WERI-Rb-1 (cell line): ENCODE measurements around the gene REEP3.

ENCODE experiments used
- DNase-seq: peaks from one replicate; pipeline ENCODE4 v3.0.0-alpha.2; 2020
- H3K27ac ChIP-seq: fragments of 250-450 bp; sonication (Bioruptor Pico); 2 replicates; pipeline ENCODE4 v1.5.1; 2020; ENCODE audit warnings: mild to moderate bottlenecking, moderate library complexity
- H3K27me3 ChIP-seq: fragments of 250-450 bp; sonication (Bioruptor Pico); 2 replicates; pipeline ENCODE4 v1.5.1; 2021; ENCODE audit warnings: mild to moderate bottlenecking, low read depth, moderate library complexity; ENCODE audit not compliant: insufficient read depth, severe bottlenecking
- H3K36me3 ChIP-seq: fragments of 250-450 bp; sonication (Bioruptor Pico); 2 replicates; pipeline ENCODE4 v1.5.1; 2020; ENCODE audit warnings: mild to moderate bottlenecking, moderate library complexity
- H3K4me3 ChIP-seq: 2 replicates; pipeline ENCODE4 v1.5.1; 2011; ENCODE audit warnings: low read depth, mild to moderate bottlenecking, control low read depth, low read length
- H3K9me3 ChIP-seq: fragments of 250-450 bp; sonication (Bioruptor Pico); 2 replicates; pipeline ENCODE4 v1.5.1; 2021; ENCODE audit warnings: mild to moderate bottlenecking, moderate library complexity; ENCODE audit not compliant: severe bottlenecking
- CTCF ChIP-seq: IDR thresholded peaks from 2 replicates; pipeline ENCODE4 v1.5.1; 2011; ENCODE audit warnings: low read depth, mild to moderate bottlenecking, control low read depth, inconsistent platforms, low read length

Gene REEP3

GRCh38 chr10:63608511-63608910 lies 87.3 kb downstream of the REEP3 start:
- no peaks in the 10 kb centered on the region; the same call in none of the 2 replicates for H3K36me3 ChIP-seq
- TF ChIP-seq CTCF, result no peak
- H3K27me3 ChIP-seq, result no peaks in the 10 kb centered on the region
- H3K9me3 ChIP-seq, result no peaks in the 10 kb centered on the region
- DNase-seq, result no peak
- no peak overlapping the region for H3K4me3 ChIP-seq
- no peak overlapping the region for H3K27ac ChIP-seq

GRCh38 chr10:63611078-63611477 lies 89.9 kb downstream of the REEP3 start:
- no peak for TF ChIP-seq CTCF
- H3K27ac ChIP-seq, result no peak overlapping the region
- no peak overlapping the region for H3K4me3 ChIP-seq
- peaks cover 4% of the 10 kb centered on the region for H3K36me3 ChIP-seq
- H3K9me3 ChIP-seq, result no peaks in the 10 kb centered on the region
- DNase-seq, result no peak
- no peaks in the 10 kb centered on the region for H3K27me3 ChIP-seq

- Histone ChIP-seq H3K4me3 (no peak overlapping the region), H3K27me3 (no peaks in the 10 kb centered on the region), H3K27ac (no peak overlapping the region), H3K9me3 (no peaks in the 10 kb centered on the region), H3K36me3 (peaks cover 4% of the 10 kb centered on the region)
- TF ChIP-seq CTCF, result no peak
- no peak for DNase-seq
These were observed 93.2 kb downstream of the REEP3 start for GRCh38 chr10:63614371-63614891.

DNA sequence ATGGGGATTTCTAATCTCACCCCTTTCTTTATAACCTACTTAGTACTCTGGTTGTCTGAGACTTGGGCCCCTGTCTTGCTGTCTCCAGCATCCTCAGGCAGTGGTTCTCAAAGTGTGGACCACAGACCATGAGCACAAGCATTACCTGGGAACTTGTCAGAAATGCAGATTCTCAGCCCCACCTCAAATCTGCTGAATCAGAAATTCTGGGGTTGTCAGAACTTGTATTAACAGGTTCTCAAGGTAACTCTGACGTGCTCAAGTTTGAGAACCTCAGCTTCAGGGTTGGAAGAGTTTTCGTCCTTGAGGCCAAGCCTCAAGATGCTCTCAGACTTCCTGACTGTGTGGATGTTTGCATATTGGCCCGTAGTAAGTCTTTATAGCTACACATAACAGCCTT lies 97.4 kb downstream of the REEP3 start:
- H3K4me3 ChIP-seq, result no peak overlapping the region
- H3K27ac ChIP-seq, result no peak overlapping the region
- no peaks in the 10 kb centered on the region for H3K9me3 ChIP-seq
- DNase-seq, result no peak
- no peak for TF ChIP-seq CTCF
- H3K27me3 ChIP-seq, result no peaks in the 10 kb centered on the region
- peaks cover 4% of the 10 kb centered on the region for H3K36me3 ChIP-seq

DNA sequence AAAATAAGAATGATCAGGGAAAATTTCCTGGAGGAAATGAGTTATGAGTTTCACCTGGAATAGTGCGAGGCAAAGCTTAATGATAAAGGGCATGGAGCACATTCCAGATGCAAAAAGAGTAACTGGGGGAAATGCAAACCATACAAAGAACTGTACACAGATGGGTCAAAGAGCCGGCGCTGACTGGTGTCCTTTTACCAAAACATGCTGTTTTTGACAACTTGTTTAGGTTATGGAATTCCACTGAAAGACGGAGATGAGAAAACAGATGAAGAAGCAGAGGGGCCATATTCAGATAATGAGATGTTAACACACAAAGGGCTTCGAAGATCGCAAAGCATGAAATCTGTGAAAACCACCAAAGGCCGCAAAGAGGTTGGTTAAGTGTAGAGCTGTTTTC lies 98.2 kb downstream of the REEP3 start:
- no peak overlapping the region for H3K27ac ChIP-seq
- H3K9me3 ChIP-seq, result no peaks in the 10 kb centered on the region
- DNase-seq, result no peak
- H3K4me3 ChIP-seq, result no peak overlapping the region
- H3K27me3 ChIP-seq, result no peaks in the 10 kb centered on the region
- TF ChIP-seq CTCF, result no peak
- peaks cover 3% of the 10 kb centered on the region for H3K36me3 ChIP-seq

DNA sequence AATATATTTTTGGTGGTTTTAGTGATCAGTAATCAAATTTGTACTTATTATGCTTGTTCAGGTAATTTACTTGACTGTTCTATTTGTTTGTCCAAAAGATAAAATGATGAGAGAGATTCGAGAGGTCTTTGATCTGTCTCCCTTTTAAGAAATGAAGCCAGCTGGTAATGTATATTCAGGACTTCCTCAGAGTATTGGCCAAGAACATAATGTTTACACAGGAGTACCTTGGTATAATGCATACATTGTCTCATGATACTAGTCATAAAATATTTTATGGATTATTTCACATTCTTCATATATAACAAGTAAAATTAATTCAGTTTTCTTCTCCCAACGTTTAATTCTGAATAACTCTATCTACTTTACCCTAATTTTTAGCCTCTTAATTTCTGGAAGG lies 100.9 kb downstream of the REEP3 start:
- no peak for DNase-seq
- no peaks in the 10 kb centered on the region for H3K27me3 ChIP-seq
- H3K9me3 ChIP-seq, result no peaks in the 10 kb centered on the region
- no peak overlapping the region for H3K27ac ChIP-seq
- H3K4me3 ChIP-seq, result no peak overlapping the region
- no peaks in the 10 kb centered on the region; the same call in 1 of the 2 replicates for H3K36me3 ChIP-seq
- no peak for TF ChIP-seq CTCF
